Neuronal stem cell (in vitro differentiated cells): ENCODE data around the gene CDK10.
"Not testable (repeated sequence)": the region's sequence is repeated elsewhere in the genome, so short reads cannot be mapped to it uniquely, and the experiment has no call there.

ENCODE experiments used
- DNase-seq: peaks from one replicate; pipeline ENCODE4 v3.0.0-alpha.2; 2013; ENCODE audit warnings: low spot score
- H2AFZ ChIP-seq: one replicate; pipeline ENCODE4 v1.6.1; 2013; ENCODE audit warnings: mild to moderate bottlenecking, low read length, inconsistent platforms
- H2AK5ac ChIP-seq: 2 replicates; pipeline ENCODE4 v1.6.1; 2013; ENCODE audit warnings: low read depth, mild to moderate bottlenecking, inconsistent platforms, low read length, moderate library complexity, mixed read lengths
- H2BK120ac ChIP-seq: 2 replicates; pipeline ENCODE4 v1.6.1; 2013; ENCODE audit warnings: low read depth, mild to moderate bottlenecking, inconsistent platforms, low read length, moderate library complexity, mixed read lengths
- H2BK12ac ChIP-seq: one replicate; pipeline ENCODE4 v1.6.1; 2013; ENCODE audit warnings: low read length, inconsistent platforms
- H2BK15ac ChIP-seq: 2 replicates; pipeline ENCODE4 v1.6.1; 2013; ENCODE audit warnings: mild to moderate bottlenecking, low read length, inconsistent platforms, mixed read lengths
- H2BK5ac ChIP-seq: one replicate; pipeline ENCODE4 v1.6.1; 2013; ENCODE audit warnings: inconsistent platforms, mild to moderate bottlenecking, low read length, moderate library complexity
- H3K14ac ChIP-seq: one replicate; pipeline ENCODE4 v1.6.1; 2013; ENCODE audit warnings: low read length, inconsistent platforms
- H3K18ac ChIP-seq: 2 replicates; pipeline ENCODE4 v1.6.1; 2013; ENCODE audit warnings: low read length, inconsistent platforms
- H3K23ac ChIP-seq: 2 replicates; pipeline ENCODE4 v1.6.1; 2013; ENCODE audit warnings: low read depth, mild to moderate bottlenecking, mixed read lengths, low read length, inconsistent platforms; ENCODE audit not compliant: poor library complexity
- H3K27ac ChIP-seq: replicated peaks from 3 replicates; pipeline ENCODE4 v1.5.1; 2013; ENCODE audit warnings: low read length, inconsistent platforms
- H3K27me3 ChIP-seq, 3 experiments: 2 replicates each; pipeline ENCODE4 v1.6.1; 2013; ENCODE audit warnings: low read length in 3 of 3, mild to moderate bottlenecking in 2 of 3, inconsistent platforms in 1 of 3, low read depth in 1 of 3, mixed read lengths in 1 of 3, moderate library complexity in 1 of 3; ENCODE audit not compliant: control insufficient read depth in 3 of 3, insufficient read depth in 3 of 3
- H3K36me3 ChIP-seq, 2 donors: replicated peaks in 1 of 2; 2 replicates each; pipeline ENCODE4 v1.6.1; 2013; ENCODE audit warnings: low read length in 2 of 2; ENCODE audit not compliant: control insufficient read depth in 2 of 2, insufficient read depth in 2 of 2
- H3K4ac ChIP-seq: 2 replicates; pipeline ENCODE4 v1.6.1; 2013; ENCODE audit warnings: inconsistent platforms, mild to moderate bottlenecking, low read length, moderate library complexity
- H3K4me1 ChIP-seq, 2 donors: 1 replicate in 1 of 2; 2 replicates in 1 of 2; pipeline ENCODE4 v1.6.1; 2013; ENCODE audit warnings: low read length in 2 of 2, low read depth in 1 of 2; ENCODE audit not compliant: control insufficient read depth in 2 of 2, insufficient read depth in 1 of 2
- H3K4me2 ChIP-seq: one replicate; pipeline ENCODE4 v1.6.1; 2013; ENCODE audit warnings: mild to moderate bottlenecking, low read length, inconsistent platforms; ENCODE audit not compliant: insufficient read depth, poor library complexity, severe bottlenecking
- H3K4me3 ChIP-seq, 2 donors: 2 replicates each; pipeline ENCODE4 v1.5.1; 2013; ENCODE audit warnings: low read length in 2 of 2, mild to moderate bottlenecking in 2 of 2, inconsistent platforms in 1 of 2, moderate library complexity in 1 of 2
- H3K79me1 ChIP-seq: one replicate; pipeline ENCODE4 v1.6.1; 2013; ENCODE audit warnings: low read depth, mild to moderate bottlenecking, inconsistent platforms, low read length, moderate library complexity
- H3K9ac ChIP-seq: one replicate; pipeline ENCODE4 v1.6.1; 2013; ENCODE audit warnings: mild to moderate bottlenecking, low read depth, low read length, inconsistent platforms; ENCODE audit not compliant: poor library complexity
- H3K9me3 ChIP-seq, 2 donors: replicated peaks in 1 of 2; 2 replicates each; pipeline versions ENCODE3 to v1.6.1; 2013; ENCODE audit warnings: low read length in 2 of 2, mild to moderate bottlenecking in 2 of 2, inconsistent platforms in 1 of 2, low read depth in 1 of 2, mixed read lengths in 1 of 2, moderate library complexity in 1 of 2; ENCODE audit not compliant: control insufficient read depth in 2 of 2, insufficient read depth in 1 of 2
- H4K8ac ChIP-seq: one replicate; pipeline ENCODE4 v1.6.1; 2013; ENCODE audit warnings: low read depth, mild to moderate bottlenecking, inconsistent platforms, low read length, moderate library complexity
- H4K91ac ChIP-seq: one replicate; pipeline ENCODE4 v1.6.1; 2013; ENCODE audit warnings: low read length, low read depth, mild to moderate bottlenecking, inconsistent platforms; ENCODE audit not compliant: poor library complexity
- WGBS, 2 donors: extraction: QIAGEN DNeasy Blood & Tissue Kit; methylation state at CpG; one replicate each; pipeline ENCODE4 v1.1.7; 2013; ENCODE audit warnings: missing lambda C conversion rate in 2 of 2, mixed read lengths in 1 of 2; ENCODE audit not compliant: insufficient read length in 2 of 2, insufficient replicate concordance in 1 of 2; ENCODE audit errors: extremely low coverage in 2 of 2; 5-methylcytosine and 5-hydroxymethylcytosine counted together

Gene CDK10

DNA sequence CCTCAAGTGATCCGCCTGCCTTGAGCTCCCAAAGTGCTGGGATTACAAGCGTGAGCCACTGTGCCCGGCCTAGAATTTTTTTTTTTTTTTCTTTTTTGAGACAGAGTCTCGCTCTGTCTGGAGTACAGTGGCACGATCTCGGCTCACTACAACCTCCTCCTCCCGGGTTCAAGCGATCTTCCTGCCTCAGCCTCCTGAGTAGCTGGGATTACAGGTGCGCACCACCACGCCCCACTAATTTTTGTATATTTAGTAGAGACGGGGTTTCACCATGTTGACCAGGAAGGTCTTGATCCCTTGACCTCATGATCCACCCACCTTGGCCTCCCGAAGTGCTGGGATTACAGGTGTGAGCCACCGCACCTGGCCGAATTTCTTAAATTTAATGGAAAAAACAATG, 12.2 kb downstream of the CDK10 start:
- H2AFZ ChIP-seq, H4K91ac ChIP-seq, H3K27me3 ChIP-seq, H2AK5ac ChIP-seq, H3K4ac ChIP-seq, H3K79me1 ChIP-seq, H3K9ac ChIP-seq, H3K4me3 ChIP-seq, H2BK120ac ChIP-seq, H3K23ac ChIP-seq, H3K4me2 ChIP-seq, H2BK12ac ChIP-seq, H2BK5ac ChIP-seq, H4K8ac ChIP-seq, H2BK15ac ChIP-seq, H3K18ac ChIP-seq, H3K9me3 ChIP-seq, H3K14ac ChIP-seq, DNase-seq, H3K27ac ChIP-seq: not testable (repeated sequence)
- WGBS, 2 donors = no CpG with 5 or more reads among the region's 14 CpGs
- Histone ChIP-seq H3K4me1 (peaks cover 11 to 15% of the 10 kb centered on the region in 2 donors), H3K36me3 (peaks cover 19 to 53% of the 10 kb centered on the region in 2 donors)

DNA sequence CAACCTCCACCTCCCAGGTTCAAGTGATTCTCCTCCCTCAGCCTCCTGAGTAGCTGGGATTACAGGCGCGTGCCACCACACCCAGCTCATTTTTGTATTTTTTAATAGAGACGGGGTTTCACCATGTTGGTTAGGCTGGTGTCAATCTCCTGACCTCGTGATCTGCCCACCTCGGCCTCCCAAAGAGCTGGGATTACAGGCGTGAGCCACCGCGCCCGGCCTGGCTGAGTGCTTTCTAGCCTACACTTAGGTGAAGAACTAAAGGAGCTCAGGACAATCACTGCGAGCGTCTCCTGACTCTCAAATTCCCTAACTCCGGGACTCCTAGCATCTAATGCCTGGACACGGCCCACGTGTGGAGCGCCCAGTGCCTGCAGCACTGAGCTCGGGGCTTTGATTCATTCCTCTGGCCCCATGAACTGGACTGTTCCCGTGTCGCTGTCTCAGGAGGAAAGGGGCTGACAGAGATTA, 13.2 kb downstream of the CDK10 start:
- H3K4ac ChIP-seq, H3K9me3 ChIP-seq, H2BK120ac ChIP-seq, H2BK12ac ChIP-seq, DNase-seq, H4K8ac ChIP-seq, H3K79me1 ChIP-seq, H3K27me3 ChIP-seq, H3K14ac ChIP-seq, H4K91ac ChIP-seq, H2BK15ac ChIP-seq, H2AK5ac ChIP-seq: not testable (repeated sequence)
- peak overlapping the region; percentile 98 for H2AFZ ChIP-seq
- peak overlapping the region; percentile 41 for H3K4me2 ChIP-seq
- peak overlapping the region; percentile 20 to 70 for H3K4me3 ChIP-seq
- H3K9ac ChIP-seq = peak overlapping the region; percentile 17
- H3K18ac ChIP-seq = peak overlapping the region; percentile 4
- H3K36me3 ChIP-seq = peaks cover 11 to 44% of the 10 kb centered on the region in 2 donors
- H3K27ac ChIP-seq = peak overlapping the region; percentile 66
- peak overlapping the region; percentile 16 for H2BK5ac ChIP-seq
- WGBS, 2 donors = no CpG with 5 or more reads among the region's 18 CpGs
- peak overlapping the region; percentile 8 for H3K23ac ChIP-seq
- peaks cover 11 to 15% of the 10 kb centered on the region in 2 donors for H3K4me1 ChIP-seq

DNA sequence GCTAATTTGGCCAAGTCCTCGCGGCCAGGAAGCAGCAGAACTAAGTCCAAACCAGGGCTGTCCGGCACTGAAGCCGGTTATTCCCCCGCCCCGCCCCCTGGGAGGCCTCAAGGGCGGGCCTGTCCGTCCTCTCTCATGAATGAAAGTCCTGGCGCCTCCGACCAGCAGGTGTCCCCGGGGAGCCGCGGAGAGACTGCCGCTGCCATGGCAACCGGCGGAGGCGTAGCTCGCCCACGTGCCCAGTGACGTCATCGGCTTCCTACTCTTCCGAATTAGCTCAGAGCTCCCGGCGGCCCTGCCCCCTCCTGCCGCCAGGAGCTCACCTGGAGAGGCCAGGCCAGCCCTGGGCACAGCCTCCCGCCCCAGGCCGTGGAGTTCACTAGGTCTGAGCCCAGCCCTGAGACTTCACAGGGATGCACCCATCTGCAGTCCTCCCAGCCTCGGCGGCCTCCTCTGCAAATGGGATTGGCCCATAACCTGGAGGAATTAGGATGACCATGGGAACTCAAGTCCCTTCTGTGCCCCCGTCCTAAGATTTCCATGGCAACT, 13.7 kb downstream of the CDK10 start:
- no peak overlapping the region for H3K4ac ChIP-seq
- no peak overlapping the region for H2BK120ac ChIP-seq
- no CpG with 5 or more reads among the region's 30 CpGs for WGBS, 2 donors
- no peak overlapping the region for H3K14ac ChIP-seq
- H2BK12ac ChIP-seq = no peak overlapping the region
- peaks cover 11 to 15% of the 10 kb centered on the region in 2 donors for H3K4me1 ChIP-seq
- H3K9me3 ChIP-seq = no peaks in the 10 kb centered on the region
- peak overlapping the region; percentile 2 for H2AK5ac ChIP-seq
- peaks cover 0 to 2% (median 0%) of the 10 kb centered on the region in 3 experiments for H3K27me3 ChIP-seq
- H2BK15ac ChIP-seq = peak overlapping the region; percentile 34
- peak overlapping the region; percentile 79 for H3K4me2 ChIP-seq
- peak overlapping the region; percentile 16 for H2BK5ac ChIP-seq
- peak overlapping the region; percentile 88 to 95 for H3K4me3 ChIP-seq
- H3K23ac ChIP-seq = peak overlapping the region; percentile 90
- no peak overlapping the region for H4K91ac ChIP-seq
- H3K79me1 ChIP-seq = peaks cover 7% of the 10 kb centered on the region
- H3K27ac ChIP-seq = peak overlapping the region; percentile 66
- peak overlapping the region; percentile 91 for H3K9ac ChIP-seq
- H3K36me3 ChIP-seq = peaks cover 7 to 40% of the 10 kb centered on the region in 2 donors
- H2AFZ ChIP-seq = peak overlapping the region; percentile 98
- H4K8ac ChIP-seq = no peak overlapping the region
- DNase-seq = peak; percentile 98
- peak overlapping the region; percentile 86 for H3K18ac ChIP-seq

DNA sequence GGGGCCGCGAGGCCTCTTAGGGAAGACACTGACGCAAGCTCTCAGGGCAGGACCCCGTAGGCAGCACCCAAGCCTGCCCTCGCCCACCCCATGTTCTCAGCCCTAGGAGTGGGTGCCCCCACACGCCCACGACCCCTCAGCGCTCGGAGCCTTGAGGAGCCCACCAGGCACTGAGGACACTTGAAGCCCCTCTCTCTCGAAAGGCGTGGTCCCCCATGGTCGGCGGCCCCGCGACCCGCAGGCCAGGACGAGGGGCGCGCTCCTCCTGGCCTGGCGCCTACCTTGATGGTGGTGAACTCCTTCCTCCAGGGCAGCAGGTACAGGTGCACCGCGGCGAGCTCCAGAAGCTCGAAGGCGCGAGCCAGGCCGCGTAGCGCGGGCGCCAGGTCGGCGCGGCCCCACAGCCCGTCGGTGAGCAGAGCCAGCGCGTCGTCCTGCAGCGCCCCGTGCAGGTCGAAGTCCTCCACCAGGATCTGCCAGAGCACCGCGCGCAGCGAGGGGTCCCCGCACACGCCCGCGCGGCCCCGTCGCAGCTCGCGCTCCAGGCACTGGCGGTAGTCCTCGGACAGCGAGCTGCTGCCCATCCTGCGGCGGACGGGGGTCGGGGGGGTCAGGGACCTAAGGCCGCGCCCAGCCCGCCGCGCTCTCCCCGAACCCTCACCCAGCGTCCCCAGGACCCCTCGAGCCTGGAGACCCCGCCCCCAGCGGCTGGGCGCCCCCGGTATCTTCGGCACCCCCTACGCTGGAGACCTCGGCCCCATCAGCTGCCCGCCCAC, 14.3 kb downstream of the CDK10 start:
- peak overlapping the region; percentile 91 for H3K9ac ChIP-seq
- H3K4me2 ChIP-seq = peak overlapping the region; percentile 79
- peak overlapping the region; percentile 82 for H4K91ac ChIP-seq
- H2BK15ac ChIP-seq = peak overlapping the region; percentile 34
- H3K79me1 ChIP-seq = peaks cover 7% of the 10 kb centered on the region
- no CpG with 5 or more reads among the region's 78 CpGs for WGBS, 2 donors
- H3K27me3 ChIP-seq = peaks cover 0 to 2% (median 0%) of the 10 kb centered on the region in 3 experiments
- no peak overlapping the region for H2BK12ac ChIP-seq
- peak overlapping the region; percentile 88 to 95 for H3K4me3 ChIP-seq
- H2AK5ac ChIP-seq = peak overlapping the region; percentile 2
- H3K36me3 ChIP-seq = peaks cover 5 to 33% of the 10 kb centered on the region in 2 donors
- no peak overlapping the region for H3K4ac ChIP-seq
- H3K23ac ChIP-seq = peak overlapping the region; percentile 90
- no peak overlapping the region for H3K27ac ChIP-seq
- peaks cover 11 to 15% of the 10 kb centered on the region in 2 donors for H3K4me1 ChIP-seq
- H4K8ac ChIP-seq = no peak overlapping the region
- no peak overlapping the region for H2BK5ac ChIP-seq
- H3K18ac ChIP-seq = peak overlapping the region; percentile 86
- H3K14ac ChIP-seq = peak overlapping the region; percentile 97
- peak overlapping the region; percentile 98 for H2AFZ ChIP-seq
- no peak for DNase-seq
- H2BK120ac ChIP-seq = no peak overlapping the region
- no peaks in the 10 kb centered on the region for H3K9me3 ChIP-seq
